WTC11 (cell line): ENCODE measurements around the gene TMEM59L. TPM values are rescaled to one million over a fixed set of nuclear protein-coding genes. Genes with fewer than 3 reads are reported as not detected.

Experiments
- ATAC-seq: fragments of 200-7000 bp; cut with Tn5 transposase; 2 replicates; pipeline ENCODE4 v1.10.0; 2021; ENCODE audit warnings: mild to moderate bottlenecking, moderate library complexity
- CTCF ChIA-PET: fragments of 300-600 bp; sonication (Branson Sonifier 250); formaldehyde crosslinking; loops from one replicate; lab custom pipeline; 2021; ENCODE audit warnings: antibody characterized with exemption; lab: Charles Lee
- POLR2A ChIA-PET: fragments of 350-600 bp; sonication (Branson Sonifier 250); formaldehyde crosslinking; loops from one replicate; lab custom pipeline; 2021; ENCODE audit warnings: antibody characterized with exemption; lab: Charles Lee
- DNase-seq: peaks from one replicate; pipeline ENCODE4 v3.0.0; 2021; ENCODE audit warnings: low spot score
- H3K27ac Mint-ChIP-seq: 2 replicates; pipeline ENCODE4 v1.8.0; 2021; ENCODE audit warnings: mixed read lengths
- H3K27me3 Mint-ChIP-seq: 2 replicates; pipeline ENCODE4 v1.8.0; 2021; ENCODE audit warnings: low read depth, mild to moderate bottlenecking, moderate library complexity, mixed read lengths
- H3K36me3 Mint-ChIP-seq: 2 replicates; pipeline ENCODE4 v1.8.0; 2021; ENCODE audit warnings: mixed read lengths
- H3K4me1 Mint-ChIP-seq: 2 replicates; pipeline ENCODE4 v1.8.0; 2022; ENCODE audit warnings: mixed read lengths
- H3K4me3 Mint-ChIP-seq: 2 replicates; pipeline ENCODE4 v1.8.0; 2021; ENCODE audit warnings: mild to moderate bottlenecking, moderate library complexity, mixed read lengths
- H3K9me3 Mint-ChIP-seq: 2 replicates; pipeline ENCODE4 v1.8.0; 2021; ENCODE audit warnings: mixed read lengths
- AR ChIP-seq: fragments of 250-450 bp; sonication (Bioruptor Pico); IDR thresholded peaks from 2 replicates; pipeline ENCODE4 v1.9.0; 2021; ENCODE audit warnings: mild to moderate bottlenecking
- CBFB ChIP-seq: sonication (generic); formaldehyde crosslinking; IDR thresholded peaks from 2 replicates; pipeline ENCODE4 v1.8.1; 2022; ENCODE audit warnings: mild to moderate bottlenecking, low read depth, missing genetic modification reagents
- E2F4 ChIP-seq: sonication (generic); formaldehyde crosslinking; IDR thresholded peaks from 2 replicates; pipeline ENCODE4 v1.8.1; 2022; ENCODE audit warnings: low read depth, mild to moderate bottlenecking, moderate library complexity, missing genetic modification reagents, borderline replicate concordance
- IRF2 ChIP-seq: sonication (generic); formaldehyde crosslinking; IDR thresholded peaks from 2 replicates; pipeline ENCODE4 v1.8.0; 2022; ENCODE audit warnings: low read depth, missing genetic modification reagents, borderline replicate concordance
- MYBL2 ChIP-seq: sonication (generic); formaldehyde crosslinking; IDR thresholded peaks from 2 replicates; pipeline ENCODE4 v1.8.1; 2023; ENCODE audit warnings: mild to moderate bottlenecking, moderate library complexity, missing genetic modification reagents
- NFATC4 ChIP-seq: fragments of 250-450 bp; sonication (Bioruptor Pico); IDR thresholded peaks from 2 replicates; pipeline ENCODE4 v1.9.0; 2021; ENCODE audit warnings: mild to moderate bottlenecking
- OVOL2 ChIP-seq: fragments of 250-450 bp; sonication (Bioruptor Pico); IDR thresholded peaks from 2 replicates; pipeline ENCODE4 v1.9.0; 2021; ENCODE audit warnings: mild to moderate bottlenecking, borderline replicate concordance
- SMAD3 ChIP-seq: sonication (generic); formaldehyde crosslinking; IDR thresholded peaks from 2 replicates; pipeline ENCODE4 v1.8.0; 2022; ENCODE audit warnings: missing genetic modification reagents, mild to moderate bottlenecking, borderline replicate concordance
- SOX15 ChIP-seq: fragments of 250-450 bp; sonication (Bioruptor Pico); IDR thresholded peaks from 2 replicates; pipeline ENCODE4 v1.9.0; 2021; ENCODE audit warnings: mild to moderate bottlenecking
- TCF7 ChIP-seq: sonication (generic); formaldehyde crosslinking; IDR thresholded peaks from 2 replicates; pipeline ENCODE4 v1.8.0; 2022; ENCODE audit warnings: mild to moderate bottlenecking, low read depth, missing genetic modification reagents, moderate library complexity
- TP53 ChIP-seq: sonication (generic); formaldehyde crosslinking; IDR thresholded peaks from 2 replicates; pipeline ENCODE4 v1.8.1; 2023; ENCODE audit warnings: mild to moderate bottlenecking, missing genetic modification reagents
- USF2 ChIP-seq: sonication (generic); formaldehyde crosslinking; IDR thresholded peaks from 2 replicates; pipeline ENCODE4 v1.8.1; 2023; ENCODE audit warnings: mild to moderate bottlenecking, missing genetic modification reagents, moderate library complexity
- ZNF121 ChIP-seq: sonication (generic); formaldehyde crosslinking; IDR thresholded peaks from 2 replicates; pipeline ENCODE4 v1.8.0; 2023; ENCODE audit warnings: missing genetic modification reagents
- total RNA-seq: library from RNA; stranded (reverse); gene quantifications from 3 replicates; pipeline ENCODE4 v1.2.3, GENCODE V29; 2021

The TMEM59L gene
- total RNA-seq, 1 experiment from 2014 or later: 14.8 TPM

DNA sequence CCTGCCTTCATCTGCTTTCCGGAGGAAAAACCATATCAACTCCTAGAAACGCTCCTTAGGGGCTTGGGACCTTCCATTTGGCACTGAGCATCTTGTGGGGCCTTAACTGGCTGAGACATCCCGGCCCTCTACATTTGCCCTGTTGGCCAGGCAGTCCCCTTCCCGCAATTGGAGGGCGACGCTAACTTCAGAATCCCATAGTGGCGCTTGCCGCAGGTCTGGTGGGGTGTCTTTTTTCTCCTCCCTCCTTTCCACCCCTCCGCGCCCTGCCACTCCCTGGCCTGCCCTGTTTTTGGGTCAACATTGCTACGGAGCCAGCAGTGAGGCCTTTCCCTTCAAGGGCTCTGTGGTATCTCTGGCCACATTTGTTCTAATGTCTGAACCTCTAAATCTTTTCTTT lies 57.2 kb downstream of the TMEM59L start (continued):
- TF ChIP-seq E2F4 (CRISPR knock-in tag) (no peak), ZNF121 (CRISPR knock-in tag) (no peak), AR (CRISPR knock-in tag) (no peak), TCF7 (no peak), CBFB (CRISPR knock-in tag) (no peak), NFATC4 (no peak), SMAD3 (CRISPR knock-in tag) (no peak)
- TF ChIP-seq, all 79 proteins: peak for 0

DNA sequence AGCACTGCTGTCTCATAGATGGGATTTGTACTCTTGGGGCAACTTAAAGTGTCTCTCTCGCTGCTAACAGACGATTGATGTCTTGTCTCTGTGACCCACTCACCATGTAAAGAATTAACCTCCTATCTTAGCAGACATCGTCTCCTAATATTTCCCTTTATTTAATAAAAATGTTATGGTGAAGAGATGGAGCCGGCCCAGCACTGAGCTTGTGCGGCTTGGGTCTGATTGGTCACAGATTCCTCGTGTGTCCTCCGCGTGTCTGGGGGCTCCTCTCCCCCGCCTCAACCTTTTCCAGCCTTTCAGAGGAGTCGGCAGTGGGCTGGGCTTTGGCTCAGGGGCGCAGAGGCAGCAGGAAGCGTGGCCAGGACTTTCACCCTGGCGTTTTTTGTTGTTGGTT lies 57.6 kb downstream of the TMEM59L start:
- no peak overlapping the region for H3K4me3 Mint-ChIP-seq
- TF ChIP-seq TP53 (CRISPR knock-in tag) (no peak), OVOL2 (no peak), MYBL2 (no peak), USF2 (CRISPR knock-in tag) (no peak), IRF2 (CRISPR knock-in tag) (no peak), SOX15 (CRISPR knock-in tag) (no peak)
- H3K27me3 Mint-ChIP-seq: no peaks in the 10 kb centered on the region
- H3K36me3 Mint-ChIP-seq: peaks cover 8% of the 10 kb centered on the region; the same call in 1 of the 2 replicates
- ATAC-seq (no peak), DNase-seq (no peak)
- H3K4me1 Mint-ChIP-seq: peaks cover 3% of the 10 kb centered on the region; the same call in 1 of the 2 replicates
- ChIA-PET POLR2A (no interaction called here), CTCF (interaction anchor here (1.0 kb wide), 1 partner anchor 70 kb away, joined by 3 read pairs; no protein-coding TSS in a partner anchor)
- H3K9me3 Mint-ChIP-seq: no peaks in the 10 kb centered on the region
- H3K27ac Mint-ChIP-seq: peak overlapping the region; percentile 84

Other genes with a start within 250 kb of the TMEM59L start
- gene GDF15, start 226.7 kb upstream of the TMEM59L start, total RNA-seq: 18.3 to 27.3 TPM (median 19.1 TPM) in 3 replicates
- gene LRRC25, start 215.2 kb upstream of the TMEM59L start, total RNA-seq: 0.07 to 0.31 TPM (median 0.18 TPM) in 3 replicates
- 44.5 to 51.2 TPM (median 47.4 TPM) in 3 replicates for gene SSBP4, start 193.5 kb upstream of the TMEM59L start, total RNA-seq
- 236 to 310 TPM (median 307 TPM) in 3 replicates for gene ISYNA1, start 174.7 kb upstream of the TMEM59L start, total RNA-seq
- gene ELL, start 90.8 kb upstream of the TMEM59L start, total RNA-seq: 11.6 to 17.3 TPM (median 13.1 TPM) in 3 replicates
- 345 to 423 TPM (median 410 TPM) in 3 replicates for gene FKBP8, start 69.3 kb upstream of the TMEM59L start, total RNA-seq
- gene KXD1, start 55.0 kb upstream of the TMEM59L start, total RNA-seq: 136 to 155 TPM (median 154 TPM) in 3 replicates
- gene UBA52, start 41.0 kb upstream of the TMEM59L start, total RNA-seq: 1,300 to 1,361 TPM (median 1,328 TPM) in 3 replicates
- gene REX1BD, start 24.1 kb upstream of the TMEM59L start, total RNA-seq: 90.2 to 107 TPM (median 99.0 TPM) in 3 replicates
- gene CRLF1, start 6.1 kb upstream of the TMEM59L start, total RNA-seq: 36.4 to 55.8 TPM (median 51.4 TPM) in 3 replicates
- gene KLHL26, start 24.2 kb downstream of the TMEM59L start, total RNA-seq: 13.1 to 14.2 TPM (median 14.2 TPM) in 3 replicates
- gene CRTC1, start 70.8 kb downstream of the TMEM59L start, total RNA-seq: 12.3 to 17.0 TPM (median 16.3 TPM) in 3 replicates
- gene COMP, start 178.4 kb downstream of the TMEM59L start, total RNA-seq: 0.13 to 0.18 TPM (median 0.16 TPM) in 3 replicates
- gene UPF1, start 219.1 kb downstream of the TMEM59L start, total RNA-seq: 77.3 to 82.5 TPM (median 81.9 TPM) in 3 replicates